ENCODE data around the gene BMPR1A. TPM values are rescaled to one million over a fixed set of nuclear protein-coding genes. Genes with fewer than 3 reads are reported as not detected.
A peak's percentile ranks its signal among the peaks of the same experiment; 100 is the strongest.

Gene BMPR1A
- total and polyA plus RNA-seq, 2 of the 13 experiments (the other 11 are each of a cell fraction or from before 2014, with no cell fraction given), result 17.8 to 44.2 TPM

GRCh38 chr10:86711513-86712316, 44.7 kb upstream of the BMPR1A start:
- WGBS (ENCODE audit: low lambda C conversion rate), result 2% methylated on average over 18 of the region's 82 CpGs
- ATAC-seq, result peak; percentile 55
- peak overlapping the region; percentile 73 for H3K9ac ChIP-seq (ENCODE audit: insufficient read depth, low read depth, low read length)
- 0 out of 2 replicates have a peak, but pooled peaks have one; percentile 11 for TF ChIP-seq PHF8 (CRISPR knock-in tag; IDR thresholded peaks at IDR 0.05)
- TF ChIP-seq ZMAT3 (CRISPR knock-in tag; conservative IDR thresholded peaks at IDR 0.05), result no peak
- TF ChIP-seq ZBTB40 (IDR thresholded peaks at IDR 0.05), result no peak
- no peak for TF ChIP-seq ZBTB40 (CRISPR knock-in tag; IDR thresholded peaks at IDR 0.05)
- peak; percentile 97 for TF ChIP-seq ZNF777 (CRISPR knock-in tag; IDR thresholded peaks at IDR 0.05)
- TF ChIP-seq ZNF687 (CRISPR knock-in tag; IDR thresholded peaks at IDR 0.05), result peak; percentile 58
- TF ChIP-seq ZNF577 (CRISPR knock-in tag; IDR thresholded peaks at IDR 0.05; ENCODE audit: borderline replicate concordance, low read depth), result no peak
- no peak for TF ChIP-seq NCOA5 (CRISPR knock-in tag; IDR thresholded peaks at IDR 0.05)
- TF ChIP-seq PHF20 (CRISPR knock-in tag; IDR thresholded peaks at IDR 0.05), result 0 out of 2 replicates have a peak, but pooled peaks have one; percentile 19
- TF ChIP-seq ZNF235 (CRISPR knock-in tag; IDR thresholded peaks at IDR 0.05; ENCODE audit: borderline replicate concordance), result 0 out of 2 replicates have a peak, but pooled peaks have one; percentile 47

More at GRCh38 chr10:86711513-86712316, 44.7 kb upstream of the BMPR1A start:
- Histone ChIP-seq H3K36me3 (replicated peaks in 1 of 2; ENCODE audit: control insufficient read depth in 1 of 2, insufficient read depth in 2 of 2, low read length in 2 of 2) (no peaks in the 10 kb centered on the region), H3K27me3 (ENCODE audit: control insufficient read depth in 1 of 2, insufficient read depth in 2 of 2, low read length in 2 of 2) (peaks cover 3 to 22% of the 10 kb centered on the region in 2 experiments; a peak in 3 of 5 replicates), H3K9me3 (ENCODE audit: low read length) (no peaks in the 10 kb centered on the region), H2AFZ (ENCODE audit: low read length) (peak overlapping the region; percentile 59), H3K27ac (ENCODE audit: extremely low read length, insufficient read depth, low read length) (peak overlapping the region; percentile 49), H3K4me1 (ENCODE audit: insufficient read depth, low read length) (peaks cover 14% of the 10 kb centered on the region; the same call in 1 of the 2 replicates), H3K4me3 (replicated peaks in 1 of 3; ENCODE audit: insufficient read depth in 1 of 3, low read depth in 2 of 3, low read length in 3 of 3) (peak overlapping the region; percentile 65 to 80 (median 78)), H3K79me2 (ENCODE audit: insufficient read depth, low read length) (no peaks in the 10 kb centered on the region), H4K20me1 (ENCODE audit: insufficient read depth, low read length) (no peaks in the 10 kb centered on the region), H3K4me2 (ENCODE audit: low read depth, low read length) (peak overlapping the region; percentile 93)
- CTCF ChIA-PET (ENCODE audit: low intra/inter-chr PET ratio, low total read pairs), result interaction anchor here (1.2 to 1.5 kb wide), 2 partner anchors 44 to 188 kb away, joined by 4 to 17 read pairs; partner anchors contain the start of gene BMPR1A
- BruUV-seq (replicated peaks), result no TSS peak
- POLR2A ChIA-PET, result interaction anchor here (2.3 kb wide), 1 partner anchor 45 kb away, joined by 15 read pairs; the partner anchor contains the start of gene BMPR1A
- FAIRE-seq (no peak), DNase-seq (ENCODE audit: low spot score) (no peak)
- intact Hi-C loops (cut with micrococcal nuclease; ENCODE audit: unreplicated experiment) (loop anchor here (1.0 kb wide), 2 partner anchors 44 to 188 kb away; no protein-coding TSS in a partner anchor), in situ Hi-C loops (cut with HindIII; ENCODE audit: extremely low pct_ligation_motif_present, low pct_unique_long_range_greater_than_20kb) (no loop called here)

Measured in HepG2 (cell line).